SK-N-MC (cell line): ENCODE results near the gene CCDC92B.

Experiments
- EZH2 ChIP-seq: fragments of 200-600 bp; sonication (generic); IDR thresholded peaks from one replicate; pipeline ENCODE4 v1.6.1; 2017; ENCODE audit warnings: antibody characterized with exemption
- POLR2AphosphoS5 ChIP-seq: IDR thresholded peaks from 2 replicates; pipeline ENCODE4 v1.6.1; 2012; ENCODE audit warnings: mild to moderate bottlenecking, low read depth, low read length, borderline replicate concordance

- TF ChIP-seq EZH2 = no peak
- no peak for TF ChIP-seq POLR2AphosphoS5
These were observed 46.3 kb downstream of the CCDC92B start for GRCh38 chr17:2703181-2703580.
